BLaER1 treated with 17β-estradiol and CSF1 and Interleukin-3, amounts not matched to agents 10 nM and 100 nM (cell line): Measurements from ENCODE around the gene TBC1D9.
"Not testable (repeated sequence)": the region's sequence is repeated elsewhere in the genome, so short reads cannot be mapped to it uniquely, and the experiment has no call there.

Source experiments
- H3K27ac ChIP-seq, 11 experiments: shearing (Covaris generic); formaldehyde crosslinking; 2 replicates each; pipeline ENCODE4 v1.8.1; 2022
- H3K27me3 ChIP-seq, 11 experiments: shearing (Covaris generic); formaldehyde crosslinking; 2 replicates each; pipeline ENCODE4 v1.8.1; 2022
- H3K36me3 ChIP-seq, 11 experiments: shearing (Covaris generic); formaldehyde crosslinking; 2 replicates each; pipeline ENCODE4 v1.8.1; 2022
- H3K4me1 ChIP-seq, 10 experiments: shearing (Covaris generic); formaldehyde crosslinking; 2 replicates each; pipeline ENCODE4 v1.8.1; 2022
- H3K4me2 ChIP-seq, 11 experiments: shearing (Covaris generic); formaldehyde crosslinking; 2 replicates each; pipeline ENCODE4 v1.8.1; 2022
- H3K4me3 ChIP-seq, 10 experiments: shearing (Covaris generic); formaldehyde crosslinking; 2 replicates each; pipeline ENCODE4 v1.8.1; 2022
- H3K9ac ChIP-seq, 11 experiments: shearing (Covaris generic); formaldehyde crosslinking; 2 replicates each; pipeline ENCODE4 v1.8.1; 2022
- H3K9me3 ChIP-seq, 11 experiments: shearing (Covaris generic); formaldehyde crosslinking; replicated peaks in 1 of 11; 2 replicates each; pipeline ENCODE4 v1.8.1; 2022
- H4K20me1 ChIP-seq, 11 experiments: shearing (Covaris generic); formaldehyde crosslinking; 2 replicates each; pipeline ENCODE4 v1.8.1; 2022
- Cebpa-rat ChIP-seq, 11 experiments: shearing (Covaris generic); IDR thresholded peaks; 2 replicates each; pipeline ENCODE4 v1.8.1; 2022

TBC1D9 gene

DNA sequence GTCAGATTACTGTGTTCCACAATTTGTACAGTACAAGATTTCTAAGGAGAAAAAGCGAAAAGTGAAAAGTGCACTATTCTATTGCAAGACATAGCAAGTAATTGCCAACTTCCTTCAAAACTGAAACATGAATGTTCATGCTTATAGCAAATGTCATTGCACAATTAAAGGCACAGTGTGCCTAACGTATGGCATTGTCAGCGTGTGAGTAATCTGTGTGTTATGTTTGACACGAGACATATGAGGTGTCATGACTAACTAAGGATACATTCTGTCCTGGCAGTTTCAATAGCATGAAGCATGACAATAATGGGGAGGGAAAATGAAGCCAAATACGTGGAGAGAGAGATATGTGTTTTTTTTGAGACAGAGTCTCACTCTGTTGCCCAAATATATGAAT lies 33.6 kb upstream of the TBC1D9 start:
- H3K27ac ChIP-seq: peak overlapping the region in 8 of 11 experiments; percentile 23 to 82 (median 66); a peak in 13 of 22 replicates
- H3K9me3 ChIP-seq: peaks cover 12 to 16% (median 13%) of the 10 kb centered on the region in 11 experiments; a peak in 21 of 22 replicates
- H3K4me3 ChIP-seq: no peak overlapping the region
- TF ChIP-seq Cebpa-rat (IDR thresholded peaks at IDR 0.05): peak in 2 of 11 experiments; percentile 22 to 68; a peak in 2 of 22 replicates
- no peaks in the 10 kb centered on the region for H4K20me1 ChIP-seq
- peaks cover 0 to 4% (median 0%) of the 10 kb centered on the region in 11 experiments; a peak in 1 of 22 replicates for H3K36me3 ChIP-seq
- peaks cover 22 to 48% (median 38%) of the 10 kb centered on the region in 10 experiments for H3K4me1 ChIP-seq
- H3K27me3 ChIP-seq: no peaks in the 10 kb centered on the region
- peak overlapping the region in 10 of 11 experiments; percentile 63 to 89 (median 78); a peak in 18 of 22 replicates for H3K4me2 ChIP-seq
- H3K9ac ChIP-seq: peak overlapping the region in 3 of 11 experiments; percentile 21 to 59 (median 51); a peak in 3 of 22 replicates

- not testable (repeated sequence) for H3K27ac ChIP-seq, H3K4me2 ChIP-seq, H3K9ac ChIP-seq, H3K36me3 ChIP-seq, H3K27me3 ChIP-seq, H4K20me1 ChIP-seq, H3K4me3 ChIP-seq
- H3K4me1 ChIP-seq: peaks cover 0 to 10% (median 0%) of the 10 kb centered on the region in 10 experiments; a peak in 2 of 20 replicates
- peaks cover 2 to 11% (median 8%) of the 10 kb centered on the region in 11 experiments; a peak in 18 of 22 replicates for H3K9me3 ChIP-seq
Measured at GRCh38 chr4:140782787-140783186, 26.6 kb upstream of the TBC1D9 start.

DNA sequence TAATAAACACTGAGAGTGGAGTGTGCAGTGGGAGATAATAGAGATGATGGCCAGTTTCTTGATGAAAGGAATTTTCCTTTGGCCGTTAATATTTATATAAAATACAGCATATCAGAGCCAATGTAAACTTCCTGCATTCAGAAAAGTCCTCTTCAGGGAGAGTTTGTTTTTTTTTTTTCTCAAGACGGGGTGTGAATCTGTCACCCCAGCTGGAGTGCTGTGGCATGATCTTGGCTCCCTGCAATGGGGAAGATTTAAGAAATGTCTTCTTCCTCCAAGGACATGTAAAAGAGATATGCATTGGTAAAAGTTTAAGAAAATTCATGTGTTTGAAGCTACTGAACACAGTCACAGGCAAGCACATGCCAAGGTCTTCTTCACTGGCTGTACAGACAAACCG lies 25.4 kb upstream of the TBC1D9 start:
- no peak overlapping the region for H3K27ac ChIP-seq
- H3K9ac ChIP-seq: no peak overlapping the region
- no peaks in the 10 kb centered on the region for H4K20me1 ChIP-seq
- H3K4me2 ChIP-seq: no peak overlapping the region
- peaks cover 0 to 9% (median 6%) of the 10 kb centered on the region in 11 experiments; a peak in 9 of 22 replicates for H3K9me3 ChIP-seq
- no peaks in the 10 kb centered on the region for H3K27me3 ChIP-seq
- no peak overlapping the region for H3K4me3 ChIP-seq
- TF ChIP-seq Cebpa-rat (IDR thresholded peaks at IDR 0.05): no peak
- no peaks in the 10 kb centered on the region for H3K36me3 ChIP-seq
- H3K4me1 ChIP-seq: peaks cover 0 to 10% (median 0%) of the 10 kb centered on the region in 10 experiments; a peak in 2 of 20 replicates

- Histone ChIP-seq H3K27ac (no peak overlapping the region), H3K27me3 (no peaks in the 10 kb centered on the region), H4K20me1 (no peaks in the 10 kb centered on the region), H3K9ac (no peak overlapping the region), H3K36me3 (no peaks in the 10 kb centered on the region), H3K4me1 (peaks cover 0 to 10% (median 0%) of the 10 kb centered on the region in 10 experiments; a peak in 4 of 20 replicates), H3K4me3 (no peak overlapping the region), H3K9me3 (no peaks in the 10 kb centered on the region), H3K4me2 (no peak overlapping the region)
- no peak for TF ChIP-seq Cebpa-rat (IDR thresholded peaks at IDR 0.05)
Measured at GRCh38 chr4:140777894-140778293, 21.7 kb upstream of the TBC1D9 start.

- TF ChIP-seq Cebpa-rat (IDR thresholded peaks at IDR 0.05): no peak
- Histone ChIP-seq H3K4me1 (peaks cover 0 to 10% (median 0%) of the 10 kb centered on the region in 10 experiments; a peak in 4 of 20 replicates), H3K9me3 (no peaks in the 10 kb centered on the region), H4K20me1 (no peaks in the 10 kb centered on the region), H3K9ac (no peak overlapping the region), H3K27ac (no peak overlapping the region), H3K27me3 (no peaks in the 10 kb centered on the region), H3K4me2 (no peak overlapping the region), H3K4me3 (no peak overlapping the region), H3K36me3 (no peaks in the 10 kb centered on the region)
Measured at GRCh38 chr4:140777386-140777785, 21.2 kb upstream of the TBC1D9 start.

GRCh38 chr4:140776556-140776955 lies 20.4 kb upstream of the TBC1D9 start:
- Histone ChIP-seq H4K20me1 (no peaks in the 10 kb centered on the region), H3K27ac (no peak overlapping the region), H3K36me3 (no peaks in the 10 kb centered on the region), H3K4me1 (peaks cover 0 to 3% (median 0%) of the 10 kb centered on the region in 10 experiments; a peak in 3 of 20 replicates), H3K4me3 (no peak overlapping the region), H3K27me3 (no peaks in the 10 kb centered on the region), H3K9ac (no peak overlapping the region), H3K9me3 (peaks cover 0 to 7% (median 4%) of the 10 kb centered on the region in 11 experiments; a peak in 10 of 22 replicates), H3K4me2 (no peak overlapping the region)
- no peak for TF ChIP-seq Cebpa-rat (IDR thresholded peaks at IDR 0.05)

DNA sequence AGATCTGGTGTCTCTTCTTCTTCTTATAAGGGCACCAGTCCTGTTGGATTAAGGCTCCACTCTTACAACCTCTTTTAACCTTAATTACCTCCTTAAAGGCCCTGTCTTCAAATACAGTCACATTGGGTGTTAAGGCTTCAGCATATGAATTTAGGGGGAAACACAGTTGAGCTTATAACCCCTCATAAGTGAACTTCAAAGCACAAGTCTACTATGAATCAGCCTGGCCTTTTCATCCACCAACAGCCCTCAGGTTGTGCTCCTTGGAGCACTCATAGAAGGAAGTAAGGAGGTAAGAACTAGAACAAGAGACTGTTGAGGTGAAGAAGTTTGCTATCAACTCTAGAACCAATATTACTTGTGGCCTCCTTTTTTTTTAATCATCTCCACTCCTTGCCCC lies 18.8 kb upstream of the TBC1D9 start:
- no peak for TF ChIP-seq Cebpa-rat (IDR thresholded peaks at IDR 0.05)
- Histone ChIP-seq H3K27ac (no peak overlapping the region), H3K4me1 (peaks cover 0 to 3% (median 0%) of the 10 kb centered on the region in 10 experiments; a peak in 2 of 20 replicates), H3K9me3 (peaks cover 0 to 11% (median 6%) of the 10 kb centered on the region in 11 experiments; a peak in 10 of 22 replicates), H3K9ac (no peak overlapping the region), H3K4me3 (no peak overlapping the region), H3K36me3 (no peaks in the 10 kb centered on the region), H3K4me2 (no peak overlapping the region), H4K20me1 (no peaks in the 10 kb centered on the region), H3K27me3 (no peaks in the 10 kb centered on the region)

GRCh38 chr4:140774510-140774909 lies 18.3 kb upstream of the TBC1D9 start:
- H3K4me3 ChIP-seq: no peak overlapping the region
- H3K36me3 ChIP-seq: no peaks in the 10 kb centered on the region
- H4K20me1 ChIP-seq: no peaks in the 10 kb centered on the region
- TF ChIP-seq Cebpa-rat (IDR thresholded peaks at IDR 0.05): no peak
- H3K27me3 ChIP-seq: no peaks in the 10 kb centered on the region
- H3K27ac ChIP-seq: no peak overlapping the region
- H3K4me2 ChIP-seq: no peak overlapping the region
- peaks cover 0 to 3% (median 0%) of the 10 kb centered on the region in 10 experiments; a peak in 2 of 20 replicates for H3K4me1 ChIP-seq
- H3K9ac ChIP-seq: no peak overlapping the region
- H3K9me3 ChIP-seq: peaks cover 0 to 11% (median 6%) of the 10 kb centered on the region in 11 experiments; a peak in 10 of 22 replicates

DNA sequence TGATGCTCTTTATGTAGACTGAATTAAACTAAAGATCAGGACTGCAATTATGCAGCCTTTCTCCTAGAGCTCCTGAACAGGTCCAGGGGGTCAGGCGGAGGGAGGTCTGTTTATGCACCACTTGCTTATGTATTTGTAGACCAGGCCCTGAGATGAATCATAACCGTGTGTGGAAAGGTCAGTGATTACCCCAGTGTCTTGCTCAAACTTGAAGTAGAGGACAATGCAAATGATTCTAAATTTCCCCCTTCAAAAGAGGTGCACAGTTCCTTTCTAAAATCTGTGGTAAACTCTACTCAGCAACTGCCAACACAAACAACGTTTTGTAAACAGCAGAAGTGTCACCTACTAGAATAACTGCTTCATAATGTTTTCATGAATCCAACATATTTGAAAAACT lies 13.0 kb upstream of the TBC1D9 start:
- no peak for TF ChIP-seq Cebpa-rat (IDR thresholded peaks at IDR 0.05)
- H3K36me3 ChIP-seq: no peaks in the 10 kb centered on the region
- no peak overlapping the region for H3K4me2 ChIP-seq
- H3K9me3 ChIP-seq: peaks cover 0 to 11% (median 6%) of the 10 kb centered on the region in 11 experiments; a peak in 10 of 22 replicates
- no peak overlapping the region for H3K9ac ChIP-seq
- H3K4me3 ChIP-seq: no peak overlapping the region
- H4K20me1 ChIP-seq: no peaks in the 10 kb centered on the region
- H3K4me1 ChIP-seq: peaks cover 0 to 6% (median 0%) of the 10 kb centered on the region in 10 experiments; a peak in 1 of 20 replicates
- no peaks in the 10 kb centered on the region for H3K27me3 ChIP-seq
- H3K27ac ChIP-seq: no peak overlapping the region
